GM12875 (cell line): ENCODE results near the gene BLVRB.
"Not testable (repeated sequence)": the region's sequence is repeated elsewhere in the genome, so short reads cannot be mapped to it uniquely, and the experiment has no call there.

ENCODE experiments used
- H3K4me3 ChIP-seq: one replicate; pipeline ENCODE4 v1.5.1; 2011; ENCODE audit warnings: low read depth, low read length, control low read depth
- TF ChIP-seq, protein P1 (sequence below): IDR thresholded peaks from 2 replicates; pipeline ENCODE4 v1.5.1; 2011; ENCODE audit warnings: low read depth, mild to moderate bottlenecking, control low read depth, inconsistent platforms, low read length, moderate library complexity, borderline replicate concordance; ENCODE audit not compliant: insufficient read depth

BLVRB gene

DNA sequence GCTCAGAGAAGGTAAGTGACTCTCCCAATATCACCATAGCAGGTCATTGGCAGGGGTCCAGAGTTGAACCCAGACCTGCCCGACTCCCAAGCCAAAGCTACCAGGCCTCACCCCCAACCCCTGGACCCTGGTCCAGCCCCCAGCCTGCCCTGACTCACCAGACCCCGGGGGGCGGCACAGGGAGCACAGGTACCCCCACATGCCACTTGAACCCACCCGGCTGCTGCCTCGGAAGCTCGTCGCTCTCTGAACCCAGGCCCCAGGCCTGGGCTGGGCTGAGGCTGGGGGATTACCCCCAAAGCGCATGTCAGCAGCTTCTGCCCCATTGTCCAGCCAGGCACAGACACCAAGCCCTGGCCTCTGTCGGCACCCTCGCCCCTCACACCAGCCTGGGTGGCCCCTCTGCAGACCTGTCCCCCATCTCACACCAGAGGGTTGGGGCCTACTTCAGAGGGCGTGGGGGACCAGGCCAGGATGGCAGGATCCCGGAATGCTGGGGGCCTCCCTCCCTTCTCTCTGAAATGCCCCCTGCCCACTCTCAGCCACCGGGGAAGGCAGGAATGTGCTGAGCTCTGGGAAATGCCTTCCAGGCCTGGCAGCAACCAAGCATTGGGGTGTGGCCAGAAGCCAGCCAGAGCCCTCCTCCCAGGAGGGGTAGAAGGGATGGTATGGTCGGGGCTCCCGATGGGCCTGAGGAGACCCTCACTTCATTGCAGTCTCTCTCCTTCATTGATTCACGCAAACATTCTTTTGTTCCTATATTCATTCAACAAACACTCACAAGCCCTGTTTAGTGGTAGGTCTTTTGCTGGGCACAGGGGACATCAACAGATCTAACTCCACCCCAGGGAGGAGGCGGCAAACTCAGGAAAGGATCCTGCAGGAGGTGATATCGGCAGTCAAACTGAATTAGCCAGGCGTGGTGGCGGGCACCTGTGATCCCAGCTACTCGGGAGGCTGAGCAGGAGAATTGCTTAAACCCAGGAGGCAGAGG is 50.7 kb downstream of the BLVRB start:
- TF ChIP-seq, protein P1, sequence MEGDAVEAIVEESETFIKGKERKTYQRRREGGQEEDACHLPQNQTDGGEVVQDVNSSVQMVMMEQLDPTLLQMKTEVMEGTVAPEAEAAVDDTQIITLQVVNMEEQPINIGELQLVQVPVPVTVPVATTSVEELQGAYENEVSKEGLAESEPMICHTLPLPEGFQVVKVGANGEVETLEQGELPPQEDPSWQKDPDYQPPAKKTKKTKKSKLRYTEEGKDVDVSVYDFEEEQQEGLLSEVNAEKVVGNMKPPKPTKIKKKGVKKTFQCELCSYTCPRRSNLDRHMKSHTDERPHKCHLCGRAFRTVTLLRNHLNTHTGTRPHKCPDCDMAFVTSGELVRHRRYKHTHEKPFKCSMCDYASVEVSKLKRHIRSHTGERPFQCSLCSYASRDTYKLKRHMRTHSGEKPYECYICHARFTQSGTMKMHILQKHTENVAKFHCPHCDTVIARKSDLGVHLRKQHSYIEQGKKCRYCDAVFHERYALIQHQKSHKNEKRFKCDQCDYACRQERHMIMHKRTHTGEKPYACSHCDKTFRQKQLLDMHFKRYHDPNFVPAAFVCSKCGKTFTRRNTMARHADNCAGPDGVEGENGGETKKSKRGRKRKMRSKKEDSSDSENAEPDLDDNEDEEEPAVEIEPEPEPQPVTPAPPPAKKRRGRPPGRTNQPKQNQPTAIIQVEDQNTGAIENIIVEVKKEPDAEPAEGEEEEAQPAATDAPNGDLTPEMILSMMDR: no peak
- H3K4me3 ChIP-seq: no peak overlapping the region

DNA sequence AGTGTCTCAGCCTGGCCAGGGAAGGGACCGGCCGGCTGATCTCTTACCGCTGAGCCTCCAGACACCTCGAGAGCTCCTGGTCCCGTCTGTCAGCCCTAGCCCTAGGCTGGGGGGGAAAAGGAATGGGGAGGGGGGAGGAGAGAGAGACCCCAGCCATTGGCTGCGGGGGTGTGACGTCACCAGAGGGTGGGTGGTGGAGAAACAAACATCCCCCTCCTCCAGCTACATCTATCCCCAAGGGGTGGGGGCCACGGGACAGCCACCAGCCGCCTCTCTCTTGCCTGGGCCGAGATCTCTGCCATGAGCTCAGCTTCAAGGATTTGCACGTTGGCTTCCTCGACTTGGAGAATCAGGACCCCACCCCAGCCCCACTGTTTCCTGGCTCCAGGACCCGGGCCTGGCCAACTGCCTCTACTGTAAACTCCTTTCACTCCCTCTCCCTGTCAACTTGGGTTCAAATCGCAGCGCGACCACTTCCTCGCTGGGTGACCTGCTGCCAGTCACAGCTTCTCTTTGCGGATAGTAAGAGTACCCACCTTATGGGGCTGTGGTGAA is 52.2 kb downstream of the BLVRB start, which contains the start of gene PRX:
Gene PRX (minus strand): TSS at position 88 of the 555 bp plus-strand sequence. CDS start 5,446 bp downstream, outside the sequence.
- no peak within 1 kb of the TSS for H3K4me3 ChIP-seq

DNA sequence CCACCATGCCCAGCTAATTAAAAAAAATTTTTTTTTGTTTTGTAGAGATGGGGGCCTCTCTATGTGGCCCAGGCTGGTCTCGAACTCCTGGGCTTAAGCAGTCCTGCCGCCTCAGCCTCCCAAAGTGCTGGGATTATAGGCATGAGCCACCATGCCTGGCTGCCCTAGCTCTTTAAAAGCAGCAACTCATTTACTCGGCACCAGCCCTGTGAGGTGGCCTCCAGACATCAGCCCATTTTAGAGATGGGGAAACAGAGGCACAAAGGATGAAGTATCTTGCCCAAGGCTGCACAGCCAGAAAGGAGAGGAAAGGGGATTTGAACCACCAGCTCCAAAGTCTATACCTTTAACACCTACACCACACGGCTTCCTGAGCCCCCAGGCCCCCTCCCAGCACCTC is 52.7 kb downstream of the BLVRB start:
- H3K4me3 ChIP-seq: no peak overlapping the region
- TF ChIP-seq, protein P1: no peak

More for the DNA sequence above, 52.2 kb downstream of the BLVRB start, which contains the start of gene PRX:
- TF ChIP-seq, protein P1: no peak

DNA sequence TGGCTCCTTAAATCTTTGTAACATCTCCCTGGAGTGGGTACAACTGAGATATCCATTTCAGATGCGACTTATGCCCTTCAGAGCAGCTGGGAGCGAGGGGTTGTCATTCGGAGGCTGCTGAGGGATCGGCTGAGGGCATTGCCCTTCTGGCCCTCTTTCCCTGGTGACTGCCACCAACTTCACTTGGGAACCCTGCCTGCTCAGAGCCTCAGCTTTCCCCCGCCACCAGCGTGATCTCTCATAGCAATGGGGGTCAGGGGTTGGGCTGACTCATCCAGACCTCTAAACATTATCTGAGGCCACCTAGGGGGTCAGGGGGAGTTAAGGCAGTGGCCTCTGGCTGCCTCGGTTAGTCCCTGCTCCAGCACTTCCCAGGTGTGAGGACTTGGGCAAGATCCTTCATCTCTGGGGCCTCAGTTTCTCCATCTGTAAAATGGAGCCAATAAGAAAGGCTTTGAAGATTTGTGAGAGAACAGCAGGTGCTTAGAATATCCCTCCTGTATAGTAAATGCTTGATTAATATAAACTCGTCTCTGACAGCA is 53.5 kb downstream of the BLVRB start:
- TF ChIP-seq, protein P1: no peak
- H3K4me3 ChIP-seq: no peak overlapping the region

DNA sequence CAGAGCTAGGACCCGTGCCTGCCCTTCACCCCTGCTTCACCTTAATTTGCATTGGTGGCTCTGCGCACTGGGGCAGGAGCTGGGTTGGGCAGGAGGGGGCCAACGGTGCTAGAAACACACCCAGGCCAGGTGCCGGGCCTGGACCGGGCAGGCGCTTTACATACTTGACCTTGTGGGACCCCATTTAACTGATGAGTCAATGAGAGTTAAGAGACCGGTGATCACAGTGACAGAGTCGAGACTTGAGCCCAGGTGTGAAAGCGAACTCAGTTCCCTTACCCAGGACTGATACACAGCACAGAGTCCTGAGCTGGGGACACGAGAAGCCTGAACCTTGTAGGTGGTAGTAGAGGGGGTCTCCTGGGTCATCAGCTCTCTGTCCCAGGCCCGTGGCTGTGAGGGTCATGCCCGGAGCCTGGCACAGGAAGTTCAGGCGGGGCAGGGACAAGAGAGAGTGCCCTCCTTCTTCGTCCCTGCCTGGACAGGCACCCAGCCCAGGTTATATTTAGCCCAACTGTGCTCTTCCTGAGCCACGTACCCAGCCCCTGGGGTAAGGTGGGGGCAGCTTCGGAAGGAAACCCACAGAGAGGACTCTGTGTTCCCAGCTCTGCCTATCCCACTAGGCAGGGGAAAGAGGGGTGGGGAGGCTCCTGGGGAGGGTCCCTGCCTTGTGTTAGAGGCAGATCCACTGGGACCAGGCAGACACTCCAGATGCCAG is 54.3 kb downstream of the BLVRB start:
- TF ChIP-seq, protein P1: no peak
- no peak overlapping the region for H3K4me3 ChIP-seq

DNA sequence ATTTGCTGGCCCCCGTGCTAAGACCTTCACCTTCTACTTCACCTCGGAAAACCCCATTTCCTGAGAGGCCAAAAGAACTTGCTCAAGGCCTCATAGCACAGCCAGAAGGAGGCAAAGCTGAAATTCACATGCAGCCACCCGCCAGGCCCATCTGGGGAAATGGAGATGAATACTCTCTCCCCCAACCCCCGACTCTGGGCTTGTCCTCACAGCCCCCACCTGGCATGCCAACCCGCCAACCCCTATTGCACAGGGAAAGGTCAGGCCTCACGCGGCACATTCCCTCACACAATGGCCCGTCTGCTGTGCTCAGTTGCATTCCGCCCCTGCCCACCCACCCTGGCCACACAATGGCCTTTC is 55.5 kb downstream of the BLVRB start:
- TF ChIP-seq, protein P1: no peak
- H3K4me3 ChIP-seq: no peak overlapping the region

DNA sequence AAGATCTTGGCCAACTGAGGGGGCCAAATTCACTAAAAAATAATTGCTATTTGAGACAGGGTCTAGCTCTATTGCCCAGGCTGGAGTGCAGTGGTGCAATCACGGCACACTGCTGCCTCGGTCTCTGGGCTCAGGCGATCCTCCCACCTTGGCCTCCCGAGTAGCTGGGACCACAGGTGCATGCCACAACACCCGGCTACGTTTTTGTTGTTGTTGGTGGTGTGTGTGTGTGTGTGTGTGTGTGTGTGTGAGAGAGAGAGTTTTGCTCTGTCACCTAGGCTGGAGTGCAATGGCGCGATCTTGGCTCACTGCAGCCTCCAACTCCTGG is 57.0 kb downstream of the BLVRB start:
- not testable (repeated sequence) for H3K4me3 ChIP-seq
